ENCODE measurements around the gene TFDP3. TPM values are rescaled to one million over a fixed set of nuclear protein-coding genes. Genes with fewer than 3 reads are reported as not detected.

Gene TFDP3
- polyA plus RNA-seq, 1 experiment: not detected

GRCh38 chrX:133190877-133191738, 27.0 kb downstream of the TFDP3 start:
- CTCF ChIA-PET: no interaction called here
- TF ChIP-seq CTCF (IDR thresholded peaks at IDR 0.05; ENCODE audit: low read depth, low read length): no peak
- Histone ChIP-seq H3K27me3 (ENCODE audit: control insufficient read depth, insufficient read depth, low read length) (no peaks in the 10 kb centered on the region), H3K27ac (ENCODE audit: low read depth, low read length) (no peak overlapping the region), H3K4me3 (ENCODE audit: low read depth, low read length) (no peak overlapping the region), H3K9me3 (ENCODE audit: control insufficient read depth, insufficient read depth, low read length) (no peaks in the 10 kb centered on the region)
- POLR2A ChIA-PET: no interaction called here
- no peak for DNase-seq (ENCODE audit: low read depth, low spot score)

GRCh38 chrX:133189195-133189594, 29.0 kb downstream of the TFDP3 start:
- Histone ChIP-seq H3K27ac (ENCODE audit: low read depth, low read length) (no peak overlapping the region), H3K9me3 (ENCODE audit: control insufficient read depth, insufficient read depth, low read length) (no peaks in the 10 kb centered on the region), H3K27me3 (ENCODE audit: control insufficient read depth, insufficient read depth, low read length) (no peaks in the 10 kb centered on the region), H3K4me3 (ENCODE audit: low read depth, low read length) (no peak overlapping the region)
- no peak for TF ChIP-seq CTCF (IDR thresholded peaks at IDR 0.05; ENCODE audit: low read depth, low read length)
- DNase-seq (ENCODE audit: low read depth, low spot score): no peak
- ChIA-PET CTCF (no interaction called here), POLR2A (no interaction called here)

- POLR2A ChIA-PET: no interaction called here
- CTCF ChIA-PET: no interaction called here
Observed at GRCh38 chrX:133188631-133189030, 29.5 kb downstream of the TFDP3 start.

GRCh38 chrX:133185938-133186337, 32.2 kb downstream of the TFDP3 start:
- TF ChIP-seq CTCF (IDR thresholded peaks at IDR 0.05; ENCODE audit: low read depth, low read length): no peak
- DNase-seq (ENCODE audit: low read depth, low spot score): no peak
- H3K27ac ChIP-seq (ENCODE audit: low read depth, low read length): no peak overlapping the region
- H3K9me3 ChIP-seq (ENCODE audit: control insufficient read depth, insufficient read depth, low read length): no peaks in the 10 kb centered on the region
- CTCF ChIA-PET: no interaction called here
- POLR2A ChIA-PET: no interaction called here
- H3K27me3 ChIP-seq (ENCODE audit: control insufficient read depth, insufficient read depth, low read length): no peaks in the 10 kb centered on the region
- no peak overlapping the region for H3K4me3 ChIP-seq (ENCODE audit: low read depth, low read length)

More at GRCh38 chrX:133188631-133189030, 29.5 kb downstream of the TFDP3 start:
- H3K27ac ChIP-seq (ENCODE audit: low read depth, low read length): no peak overlapping the region
- H3K4me3 ChIP-seq (ENCODE audit: low read depth, low read length): no peak overlapping the region
- DNase-seq (ENCODE audit: low read depth, low spot score): no peak
- no peak for TF ChIP-seq CTCF (IDR thresholded peaks at IDR 0.05; ENCODE audit: low read depth, low read length)
- H3K27me3 ChIP-seq (ENCODE audit: control insufficient read depth, insufficient read depth, low read length): no peaks in the 10 kb centered on the region
- H3K9me3 ChIP-seq (ENCODE audit: control insufficient read depth, insufficient read depth, low read length): no peaks in the 10 kb centered on the region

- no peak for DNase-seq (ENCODE audit: low read depth, low spot score)
- Histone ChIP-seq H3K27ac (ENCODE audit: low read depth, low read length) (no peak overlapping the region), H3K4me3 (ENCODE audit: low read depth, low read length) (no peak overlapping the region), H3K9me3 (ENCODE audit: control insufficient read depth, insufficient read depth, low read length) (no peaks in the 10 kb centered on the region), H3K27me3 (ENCODE audit: control insufficient read depth, insufficient read depth, low read length) (no peaks in the 10 kb centered on the region)
- no peak for TF ChIP-seq CTCF (IDR thresholded peaks at IDR 0.05; ENCODE audit: low read depth, low read length)
- POLR2A ChIA-PET: interaction anchor here (0.5 kb wide), 1 partner anchor 208 kb away, joined by 4 read pairs; no protein-coding TSS in a partner anchor
- CTCF ChIA-PET: no interaction called here
Observed at GRCh38 chrX:133185119-133185518, 33.0 kb downstream of the TFDP3 start.

Data from AG04450 (cell line).